Naive B cell (primary cell): ENCODE results near the gene ARNT2. TPM values are rescaled to one million over a fixed set of nuclear protein-coding genes. Genes with fewer than 3 reads are reported as not detected.

ENCODE experiments used
- ATAC-seq, 2 donors: fragments of 150-1000 bp; cut with Tn5 transposase; 2 replicates each; pipeline ENCODE4 v1.10.0; 2021; ENCODE audit warnings: low read depth in 2 of 2, mild to moderate bottlenecking in 2 of 2, moderate library complexity in 2 of 2
- DNase-seq: peaks from one replicate; pipeline ENCODE4 v3.0.0; 2022
- H3K27ac Mint-ChIP-seq, 6 donors: one replicate each; pipeline ENCODE4 v1.8.0; 2020 to 2022; ENCODE audit warnings: mild to moderate bottlenecking in 6 of 6, mixed read lengths in 6 of 6, moderate library complexity in 5 of 6, inconsistent platforms in 2 of 6
- H3K27me3 Mint-ChIP-seq, 3 donors: one replicate each; pipeline ENCODE4 v1.8.0; 2021 to 2022; ENCODE audit warnings: mixed read lengths in 3 of 3, mild to moderate bottlenecking in 1 of 3
- H3K36me3 Mint-ChIP-seq, 2 donors: one replicate each; pipeline ENCODE4 v1.8.0; 2020 to 2022; ENCODE audit warnings: mixed read lengths in 2 of 2, inconsistent platforms in 1 of 2, mild to moderate bottlenecking in 1 of 2
- H3K4me1 Mint-ChIP-seq, 3 donors: one replicate each; pipeline ENCODE4 v1.8.0; 2020 to 2022; ENCODE audit warnings: mixed read lengths in 3 of 3, inconsistent platforms in 1 of 3, mild to moderate bottlenecking in 1 of 3, moderate library complexity in 1 of 3
- H3K4me3 Mint-ChIP-seq, 8 donors: one replicate each; pipeline ENCODE4 v1.8.0; 2020 to 2022; ENCODE audit warnings: mild to moderate bottlenecking in 8 of 8, mixed read lengths in 8 of 8, moderate library complexity in 8 of 8, inconsistent platforms in 2 of 8
- H3K9me3 Mint-ChIP-seq, 7 donors: one replicate each; pipeline ENCODE4 v1.8.0; 2020 to 2022; ENCODE audit warnings: mixed read lengths in 7 of 7, mild to moderate bottlenecking in 5 of 7, inconsistent platforms in 2 of 7, moderate library complexity in 1 of 7
- polyA plus RNA-seq, 6 donors: library from polyadenylated mRNA; unstranded; fragments of 300-500 nt; fragmentation: Illumina TruSeq; gene quantifications; one replicate each; pipeline ENCODE4 v1.2.3, GENCODE V29; 2021; ENCODE audit warnings: low read depth in 6 of 6

The ARNT2 gene
- polyA plus RNA-seq, 6 donors from 2014 or later = not detected

GRCh38 chr15:80568876-80569605 is 164.9 kb downstream of the ARNT2 start:
- Mint-ChIP-seq H3K4me3 (peak overlapping the region in 1 of 8 donors; percentile 2), H3K36me3 (no peaks in the 10 kb centered on the region), H3K27me3 (peaks cover 15 to 17% (median 16%) of the 10 kb centered on the region in 3 donors), H3K27ac (peak overlapping the region in 1 of 6 donors; percentile 69), H3K4me1 (no peaks in the 10 kb centered on the region), H3K9me3 (no peaks in the 10 kb centered on the region)
- DNase-seq = no peak
- no peak for ATAC-seq

GRCh38 chr15:80569656-80570055 is 165.5 kb downstream of the ARNT2 start:
- no peaks in the 10 kb centered on the region for H3K36me3 Mint-ChIP-seq
- H3K27me3 Mint-ChIP-seq = peaks cover 15 to 21% (median 16%) of the 10 kb centered on the region in 3 donors
- no peaks in the 10 kb centered on the region for H3K4me1 Mint-ChIP-seq
- ATAC-seq (no peak), DNase-seq (no peak)
- H3K9me3 Mint-ChIP-seq = no peaks in the 10 kb centered on the region
- no peak overlapping the region for H3K27ac Mint-ChIP-seq
- H3K4me3 Mint-ChIP-seq = no peak overlapping the region

GRCh38 chr15:80570553-80570952 is 166.4 kb downstream of the ARNT2 start:
- H3K4me1 Mint-ChIP-seq = no peaks in the 10 kb centered on the region
- H3K27me3 Mint-ChIP-seq = peaks cover 15 to 24% (median 16%) of the 10 kb centered on the region in 3 donors
- no peak for DNase-seq
- no peak overlapping the region for H3K27ac Mint-ChIP-seq
- H3K9me3 Mint-ChIP-seq = no peaks in the 10 kb centered on the region
- ATAC-seq = no peak
- H3K36me3 Mint-ChIP-seq = no peaks in the 10 kb centered on the region
- no peak overlapping the region for H3K4me3 Mint-ChIP-seq

GRCh38 chr15:80572337-80572736 is 168.2 kb downstream of the ARNT2 start:
- Mint-ChIP-seq H3K4me3 (no peak overlapping the region), H3K36me3 (no peaks in the 10 kb centered on the region), H3K27ac (no peak overlapping the region), H3K9me3 (no peaks in the 10 kb centered on the region), H3K4me1 (no peaks in the 10 kb centered on the region), H3K27me3 (peaks cover 5 to 12% (median 8%) of the 10 kb centered on the region in 3 donors)
- no peak for ATAC-seq
- no peak for DNase-seq

- Mint-ChIP-seq H3K4me3 (no peak overlapping the region), H3K27me3 (peaks cover 8 to 14% (median 13%) of the 10 kb centered on the region in 3 donors), H3K36me3 (no peaks in the 10 kb centered on the region), H3K27ac (no peak overlapping the region), H3K9me3 (no peaks in the 10 kb centered on the region), H3K4me1 (no peaks in the 10 kb centered on the region)
- ATAC-seq (no peak), DNase-seq (no peak)
Measured at GRCh38 chr15:80573606-80574005, 169.4 kb downstream of the ARNT2 start.

GRCh38 chr15:80574590-80574989 is 170.4 kb downstream of the ARNT2 start:
- no peak for DNase-seq
- no peak for ATAC-seq
- Mint-ChIP-seq H3K27ac (peak overlapping the region in 1 of 6 donors; percentile 12), H3K27me3 (peaks cover 8 to 14% (median 13%) of the 10 kb centered on the region in 3 donors), H3K4me3 (no peak overlapping the region), H3K9me3 (no peaks in the 10 kb centered on the region), H3K4me1 (no peaks in the 10 kb centered on the region), H3K36me3 (no peaks in the 10 kb centered on the region)

GRCh38 chr15:80576519-80577090 is 172.4 kb downstream of the ARNT2 start:
- H3K36me3 Mint-ChIP-seq = no peaks in the 10 kb centered on the region
- no peak for DNase-seq
- no peak overlapping the region for H3K4me3 Mint-ChIP-seq
- ATAC-seq = no peak
- H3K4me1 Mint-ChIP-seq = no peaks in the 10 kb centered on the region
- peaks cover 2 to 14% (median 13%) of the 10 kb centered on the region in 3 donors for H3K27me3 Mint-ChIP-seq
- H3K27ac Mint-ChIP-seq = no peak overlapping the region
- no peaks in the 10 kb centered on the region for H3K9me3 Mint-ChIP-seq

- H3K4me1 Mint-ChIP-seq = no peaks in the 10 kb centered on the region
- ATAC-seq (no peak), DNase-seq (no peak)
- H3K27me3 Mint-ChIP-seq = peaks cover 0 to 14% (median 13%) of the 10 kb centered on the region in 3 donors
- H3K9me3 Mint-ChIP-seq = no peaks in the 10 kb centered on the region
- peak overlapping the region in 1 of 6 donors; percentile 26 for H3K27ac Mint-ChIP-seq
- H3K4me3 Mint-ChIP-seq = no peak overlapping the region
- no peaks in the 10 kb centered on the region for H3K36me3 Mint-ChIP-seq
Measured at GRCh38 chr15:80577552-80578205, 173.5 kb downstream of the ARNT2 start.

GRCh38 chr15:80578206-80578595 is 174.0 kb downstream of the ARNT2 start:
- ATAC-seq (no peak), DNase-seq (no peak)
- Mint-ChIP-seq H3K4me3 (no peak overlapping the region), H3K9me3 (no peaks in the 10 kb centered on the region), H3K27ac (peak overlapping the region in 1 of 6 donors; percentile 26), H3K36me3 (no peaks in the 10 kb centered on the region), H3K27me3 (peaks cover 0 to 14% (median 13%) of the 10 kb centered on the region in 3 donors), H3K4me1 (no peaks in the 10 kb centered on the region)

GRCh38 chr15:80578871-80579270 is 174.7 kb downstream of the ARNT2 start:
- no peaks in the 10 kb centered on the region for H3K9me3 Mint-ChIP-seq
- no peak overlapping the region for H3K27ac Mint-ChIP-seq
- DNase-seq (no peak), ATAC-seq (no peak)
- peak overlapping the region in 1 of 8 donors; percentile 9 for H3K4me3 Mint-ChIP-seq
- no peaks in the 10 kb centered on the region for H3K36me3 Mint-ChIP-seq
- no peaks in the 10 kb centered on the region for H3K4me1 Mint-ChIP-seq
- H3K27me3 Mint-ChIP-seq = peaks cover 3 to 18% (median 14%) of the 10 kb centered on the region in 3 donors

- H3K4me1 Mint-ChIP-seq = no peaks in the 10 kb centered on the region
- ATAC-seq = no peak
Measured at GRCh38 chr15:80579611-80580010, 175.4 kb downstream of the ARNT2 start.

GRCh38 chr15:80580106-80580505 is 175.9 kb downstream of the ARNT2 start:
- no peaks in the 10 kb centered on the region for H3K4me1 Mint-ChIP-seq
- H3K4me3 Mint-ChIP-seq = no peak overlapping the region
- H3K36me3 Mint-ChIP-seq = no peaks in the 10 kb centered on the region
- DNase-seq = no peak
- H3K27me3 Mint-ChIP-seq = peaks cover 5 to 23% (median 7%) of the 10 kb centered on the region in 3 donors
- H3K9me3 Mint-ChIP-seq = no peaks in the 10 kb centered on the region
- ATAC-seq = no peak
- no peak overlapping the region for H3K27ac Mint-ChIP-seq

More at GRCh38 chr15:80579611-80580010, 175.4 kb downstream of the ARNT2 start:
- no peaks in the 10 kb centered on the region for H3K9me3 Mint-ChIP-seq
- DNase-seq = no peak
- H3K36me3 Mint-ChIP-seq = no peaks in the 10 kb centered on the region
- peaks cover 7 to 23% (median 9%) of the 10 kb centered on the region in 3 donors for H3K27me3 Mint-ChIP-seq
- no peak overlapping the region for H3K4me3 Mint-ChIP-seq
- H3K27ac Mint-ChIP-seq = no peak overlapping the region

- peaks cover 5 to 23% (median 7%) of the 10 kb centered on the region in 3 donors for H3K27me3 Mint-ChIP-seq
Measured at GRCh38 chr15:80580536-80581260, 176.5 kb downstream of the ARNT2 start.

More at GRCh38 chr15:80580536-80581260, 176.5 kb downstream of the ARNT2 start:
- Mint-ChIP-seq H3K4me3 (no peak overlapping the region), H3K27ac (no peak overlapping the region), H3K9me3 (no peaks in the 10 kb centered on the region), H3K36me3 (no peaks in the 10 kb centered on the region), H3K4me1 (no peaks in the 10 kb centered on the region)
- no peak for ATAC-seq
- DNase-seq = no peak
